ENCODE measurements around the gene FAM167B. TPM values are rescaled to one million over a fixed set of nuclear protein-coding genes. Genes with fewer than 3 reads are reported as not detected.

FAM167B gene
- total RNA-seq, 4 donors from 2014 or later, result 1.1 to 1.5 TPM; not detected in 2

DNA sequence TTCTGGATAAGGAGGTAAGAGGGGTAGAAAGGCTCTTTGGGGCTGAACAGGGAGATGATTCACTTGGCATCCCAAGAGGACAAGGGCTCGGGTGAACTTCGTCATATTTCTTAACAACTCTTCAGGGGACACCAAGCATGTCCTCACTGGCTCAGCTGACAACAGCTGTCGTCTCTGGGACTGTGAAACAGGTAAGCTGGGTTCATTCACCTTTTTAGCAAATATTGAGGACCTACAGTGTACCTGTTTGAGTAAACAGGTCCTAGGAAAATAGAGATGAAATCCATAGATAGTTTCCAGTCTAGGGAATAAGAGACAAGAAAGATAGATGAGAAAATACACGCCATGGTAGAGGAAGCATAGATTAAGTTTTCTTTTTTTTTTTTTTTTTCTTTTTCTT lies 22.7 kb upstream of the FAM167B start:
- Histone ChIP-seq H3K9me3 (no peaks in the 10 kb centered on the region), H3K36me3 (peaks cover 0 to 29% (median 12%) of the 10 kb centered on the region in 4 donors), H3K4me1 (peaks cover 20 to 29% (median 24%) of the 10 kb centered on the region in 4 donors), H3K27ac (no peak overlapping the region), H3K27me3 (no peaks in the 10 kb centered on the region), H3K4me3 (no peak overlapping the region)
- WGBS, 2 donors (ENCODE audit: low coverage in 1 of 2), result 93 to 96% methylated on average over 3 to 4 of the region's 4 CpGs
- no peak for TF ChIP-seq POLR2AphosphoS5 (IDR thresholded peaks at IDR 0.05)
- in situ Hi-C loops (cut with MboI; ENCODE audit: low pct_ligation_motif_present in 1 of 4, low pct_unique_long_range_greater_than_20kb in 1 of 4, low sequenced_read_pairs in 3 of 4), result loop anchor here in 1 of 4 donors (25.0 kb wide), 1 partner anchor 163 kb away; the partner anchor contains the start of gene BSDC1
- DNase-seq, result no peak
- intact Hi-C loops (cut with DNase I; ENCODE audit: low total_unique reads), result no loop called here

GRCh38 chr1:32228771-32229170 lies 18.3 kb upstream of the FAM167B start:
- DNase-seq, result no peak
- in situ Hi-C loops (cut with MboI; ENCODE audit: low pct_ligation_motif_present in 1 of 4, low pct_unique_long_range_greater_than_20kb in 1 of 4, low sequenced_read_pairs in 3 of 4) (no loop called here), intact Hi-C loops (cut with DNase I; ENCODE audit: low total_unique reads) (no loop called here)
- Histone ChIP-seq H3K36me3 (peaks cover 0 to 58% (median 27%) of the 10 kb centered on the region in 4 donors), H3K27me3 (no peaks in the 10 kb centered on the region), H3K4me3 (no peak overlapping the region), H3K4me1 (peaks cover 2 to 5% (median 3%) of the 10 kb centered on the region in 4 donors), H3K27ac (no peak overlapping the region), H3K9me3 (no peaks in the 10 kb centered on the region)
- WGBS, 2 donors (ENCODE audit: low coverage in 1 of 2), result 80 to 86% methylated on average over 2 to 3 of the region's 3 CpGs
- TF ChIP-seq POLR2AphosphoS5 (IDR thresholded peaks at IDR 0.05) (no peak), POLR2A (IDR thresholded peaks at IDR 0.05) (no peak), CTCF (IDR thresholded peaks at IDR 0.05) (no peak), EP300 (IDR thresholded peaks at IDR 0.05; ENCODE audit: low read depth) (no peak)

- intact Hi-C loops (cut with DNase I; ENCODE audit: low total_unique reads) (no loop called here), in situ Hi-C loops (cut with MboI; ENCODE audit: low pct_ligation_motif_present in 1 of 4, low pct_unique_long_range_greater_than_20kb in 1 of 4, low sequenced_read_pairs in 3 of 4) (no loop called here)
- Histone ChIP-seq H3K9me3 (no peaks in the 10 kb centered on the region), H3K4me3 (no peak overlapping the region), H3K27me3 (no peaks in the 10 kb centered on the region), H3K27ac (no peak overlapping the region), H3K4me1 (no peaks in the 10 kb centered on the region), H3K36me3 (peaks cover 0 to 48% (median 23%) of the 10 kb centered on the region in 4 donors)
- TF ChIP-seq CTCF (IDR thresholded peaks at IDR 0.05), result no peak
- no peak for TF ChIP-seq EP300 (IDR thresholded peaks at IDR 0.05; ENCODE audit: low read depth)
- TF ChIP-seq POLR2A (IDR thresholded peaks at IDR 0.05), result no peak
- no peak for TF ChIP-seq POLR2AphosphoS5 (IDR thresholded peaks at IDR 0.05)
- WGBS, 2 donors (ENCODE audit: low coverage in 1 of 2), result 81% methylated on average over 5 of the region's 5 CpGs; no CpG with 5 or more reads in 1 of the 2 donors
- no peak for DNase-seq
These were observed 15.1 kb upstream of the FAM167B start for GRCh38 chr1:32231843-32232432.

- in situ Hi-C loops (cut with MboI; ENCODE audit: low pct_ligation_motif_present in 1 of 4, low pct_unique_long_range_greater_than_20kb in 1 of 4, low sequenced_read_pairs in 3 of 4), result no loop called here
- Histone ChIP-seq H3K27ac (no peak overlapping the region), H3K36me3 (peaks cover 0 to 43% (median 22%) of the 10 kb centered on the region in 4 donors), H3K27me3 (no peaks in the 10 kb centered on the region), H3K9me3 (no peaks in the 10 kb centered on the region), H3K4me3 (no peak overlapping the region), H3K4me1 (no peaks in the 10 kb centered on the region)
- 88 to 89% methylated on average over 7 to 8 of the region's 8 CpGs for WGBS, 2 donors (ENCODE audit: low coverage in 1 of 2)
- intact Hi-C loops (cut with DNase I; ENCODE audit: low total_unique reads), result no loop called here
- DNase-seq, result no peak
- TF ChIP-seq CTCF (IDR thresholded peaks at IDR 0.05) (no peak), EP300 (IDR thresholded peaks at IDR 0.05; ENCODE audit: low read depth) (no peak), POLR2A (IDR thresholded peaks at IDR 0.05) (no peak), POLR2AphosphoS5 (IDR thresholded peaks at IDR 0.05) (no peak)
These were observed 14.3 kb upstream of the FAM167B start for GRCh38 chr1:32232558-32233304.

All from transverse colon (tissue), 4 donors.